Diencephalon (tissue), 1 donor: Measurements from ENCODE around the gene TNIK. TPM values are rescaled to one million over a fixed set of nuclear protein-coding genes. Genes with fewer than 3 reads are reported as not detected.

Experiments
- small RNA-seq: library from RNA; depleted of rRNA; stranded (forward); fragments of <200 nt; gene quantifications from one replicate; pipeline ENCODE3, GENCODE V24; 2014
- total RNA-seq: library from RNA; depleted of rRNA; stranded (reverse); fragments of >200 nt; gene quantifications from one replicate; pipeline ENCODE4 v1.2.3, GENCODE V29; 2014

TNIK gene
- total RNA-seq = 88.3 TPM

GRCh38 chr3:171459942-171460724 is at the start of gene TNIK:
TSS of gene TNIK (minus strand) at chr3:171460405. CDS start at chr3:171460063, 342 bp downstream.

GRCh38 chr3:171026597-171027293 is 433.5 kb downstream of the TNIK start, which contains the start of gene SLC2A2:
TSS of gene SLC2A2 (minus strand) at chr3:171026720. CDS start at chr3:171026670, 50 bp downstream.

Small RNAs within 50 kb of the gene (small RNA-seq; reads per million reads assigned to genes)
- not detected for gene MIR569
- gene RF00019 = not detected
- gene RNU6-348P = not detected
